ENCODE results near the gene GASK1B.

The GASK1B gene

GRCh38 chr4:158182736-158183135, 9.9 kb upstream of the GASK1B start:
- no peak for DNase-seq

GRCh38 chr4:158181906-158182305, 9.1 kb upstream of the GASK1B start:
- no peak for DNase-seq

- DNase-seq: no peak
These were observed 6.6 kb upstream of the GASK1B start for GRCh38 chr4:158179465-158179864.

DNA sequence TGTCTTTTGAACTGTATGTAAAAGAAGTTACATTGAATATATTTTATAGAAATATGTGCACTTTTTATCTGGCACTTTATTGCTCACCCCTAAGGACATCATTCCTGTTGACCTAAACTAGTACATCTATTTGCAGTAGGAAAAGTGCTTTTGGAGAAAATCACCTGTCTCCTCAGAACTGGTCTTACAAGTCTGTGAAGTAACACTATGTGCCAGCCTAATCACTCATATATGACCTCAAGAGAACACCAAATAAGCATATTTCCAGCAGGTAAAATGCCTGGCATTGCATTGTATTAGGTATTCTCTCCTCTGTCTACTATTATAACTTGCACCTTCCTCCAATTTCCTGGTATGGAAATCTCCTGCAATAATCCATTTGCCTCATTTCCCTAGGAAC, 4.0 kb upstream of the GASK1B start:
- no peak for DNase-seq

DNA sequence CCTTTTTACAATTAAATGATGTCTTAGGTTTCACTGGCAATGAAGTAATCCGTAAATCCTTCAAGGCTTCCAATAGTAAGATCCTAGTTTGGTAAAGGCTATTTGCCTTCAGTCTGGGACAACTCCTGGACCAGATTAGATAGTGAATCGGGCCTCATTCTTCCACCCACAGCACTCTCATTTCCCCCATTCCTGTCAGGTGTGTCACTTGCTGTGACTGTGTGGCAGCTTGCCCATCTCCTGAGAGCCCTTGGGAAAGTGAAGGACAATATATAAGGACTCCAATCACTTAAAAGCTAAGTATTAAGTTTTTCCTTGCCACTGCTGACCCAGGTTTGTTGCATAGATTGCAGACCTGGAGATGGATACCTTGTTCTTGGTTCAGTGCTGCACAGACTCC, 3.3 kb upstream of the GASK1B start:
- DNase-seq: no peak

DNA sequence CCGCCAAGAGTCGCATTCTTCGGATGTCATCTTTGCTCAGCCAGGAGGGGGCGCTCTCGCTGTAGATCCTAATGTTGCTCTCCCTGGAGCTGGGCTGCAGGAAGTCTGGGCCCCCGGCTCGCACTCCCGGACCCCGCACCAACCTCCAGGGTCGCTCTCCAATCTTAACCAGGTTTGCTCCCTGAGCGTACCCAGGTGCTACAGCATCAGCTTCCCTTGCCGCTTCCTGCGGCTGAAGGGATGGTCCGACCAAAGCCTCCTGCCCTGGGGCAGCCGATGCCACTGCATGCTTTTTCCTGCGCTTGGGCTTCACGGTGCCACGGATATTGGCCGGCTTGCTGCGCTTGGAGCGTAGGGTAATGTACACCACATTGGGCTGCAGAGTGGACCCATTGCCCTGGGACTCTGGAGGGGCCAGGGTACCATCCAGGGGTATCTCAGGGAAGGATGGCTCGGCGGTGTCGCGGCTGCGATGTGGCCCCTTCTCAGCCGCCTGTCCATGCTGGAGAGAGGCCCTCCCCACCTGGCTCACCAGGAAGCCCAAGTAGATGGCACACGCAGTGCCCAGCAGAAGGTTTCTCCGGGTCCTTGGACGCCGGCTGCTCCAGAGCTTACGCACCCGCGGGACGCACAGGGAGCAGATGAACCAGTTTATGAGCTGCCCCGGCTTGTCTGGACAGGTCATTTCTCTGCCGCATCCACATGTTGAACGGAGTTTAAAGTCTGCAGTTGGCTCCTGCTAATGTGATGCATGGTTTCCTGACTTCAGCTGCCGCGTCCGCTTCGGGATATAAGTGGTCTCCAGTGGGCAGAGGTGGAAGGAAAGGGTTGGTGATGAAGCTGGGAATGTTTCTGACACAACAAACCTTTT, 1.9 kb downstream of the GASK1B start:
- DNase-seq: no peak

DNA sequence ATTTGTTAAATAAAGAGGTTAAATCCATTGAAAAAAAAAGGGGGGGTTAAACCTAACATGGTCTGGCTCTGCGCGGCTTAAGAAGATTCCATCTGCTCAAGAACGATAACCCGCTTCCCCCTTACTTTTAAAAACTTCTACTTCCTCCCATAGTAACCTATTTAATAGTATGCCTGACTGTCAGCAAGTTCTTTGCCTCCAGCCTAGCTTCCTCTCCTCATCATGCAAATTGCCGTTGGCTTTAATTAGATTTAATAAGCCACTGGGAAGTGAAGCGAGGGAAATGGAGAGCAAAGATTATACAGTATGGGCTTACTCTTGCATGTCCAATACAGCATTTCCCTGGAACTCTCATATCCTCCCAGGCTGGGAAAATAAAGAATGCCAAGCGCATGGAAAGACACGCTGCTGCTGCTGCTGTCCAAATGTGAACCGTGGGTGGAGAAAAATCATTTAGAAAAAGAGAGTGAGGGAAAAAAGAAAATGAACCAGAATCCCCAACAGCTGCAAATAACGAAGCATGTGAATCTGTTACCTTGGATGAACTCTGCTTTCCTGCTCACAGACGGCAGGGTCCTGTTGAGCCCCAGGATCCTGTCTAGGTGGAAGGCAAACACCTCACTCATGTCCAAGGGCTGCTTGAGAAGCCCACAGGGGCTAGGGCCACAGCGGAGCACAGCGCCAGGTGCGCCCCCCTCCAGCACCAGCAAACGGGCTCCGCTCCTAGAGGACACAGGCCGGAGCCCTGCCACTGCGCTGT, 2.7 kb downstream of the GASK1B start:
- DNase-seq: no peak

DNA sequence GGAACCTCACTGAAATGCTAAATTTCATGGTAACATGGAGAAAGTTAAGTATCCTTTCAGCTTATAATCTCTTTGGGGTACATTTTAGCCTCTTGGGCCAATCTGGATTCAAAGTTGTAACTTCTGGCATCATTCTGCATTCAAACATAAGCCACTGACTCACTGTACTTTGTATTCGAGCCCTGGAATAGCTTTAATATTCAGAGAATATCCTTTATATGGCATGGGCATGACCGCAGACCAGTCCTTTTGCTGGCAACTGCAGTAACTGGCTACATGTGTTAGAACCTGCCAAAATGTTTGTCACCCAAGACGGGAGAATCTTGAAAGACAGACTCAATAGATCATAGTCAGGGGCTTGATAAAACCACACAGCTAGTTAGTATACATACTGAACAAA, 3.3 kb downstream of the GASK1B start:
- no peak for DNase-seq

GRCh38 chr4:158168606-158169005, 4.2 kb downstream of the GASK1B start:
- DNase-seq: no peak

DNA sequence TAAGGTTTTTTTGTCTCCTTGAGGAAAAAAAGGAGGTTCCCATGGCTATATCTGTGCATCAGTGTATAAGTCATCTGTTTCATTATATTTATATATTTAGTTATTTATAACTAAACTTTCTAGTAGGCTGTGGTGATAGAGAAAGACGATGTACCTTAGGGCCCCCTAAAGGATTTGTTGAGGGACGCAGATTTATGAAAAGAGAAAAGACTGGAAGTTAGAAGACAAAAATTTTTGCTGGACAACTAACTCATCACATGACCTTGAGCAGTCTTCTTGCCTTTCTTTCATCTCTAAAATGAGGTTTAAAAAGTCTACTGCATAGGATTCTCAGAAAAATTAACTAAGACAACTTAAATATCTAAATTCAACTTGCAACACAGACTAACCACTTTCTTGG, 6.1 kb downstream of the GASK1B start:
- no peak for DNase-seq

DNA sequence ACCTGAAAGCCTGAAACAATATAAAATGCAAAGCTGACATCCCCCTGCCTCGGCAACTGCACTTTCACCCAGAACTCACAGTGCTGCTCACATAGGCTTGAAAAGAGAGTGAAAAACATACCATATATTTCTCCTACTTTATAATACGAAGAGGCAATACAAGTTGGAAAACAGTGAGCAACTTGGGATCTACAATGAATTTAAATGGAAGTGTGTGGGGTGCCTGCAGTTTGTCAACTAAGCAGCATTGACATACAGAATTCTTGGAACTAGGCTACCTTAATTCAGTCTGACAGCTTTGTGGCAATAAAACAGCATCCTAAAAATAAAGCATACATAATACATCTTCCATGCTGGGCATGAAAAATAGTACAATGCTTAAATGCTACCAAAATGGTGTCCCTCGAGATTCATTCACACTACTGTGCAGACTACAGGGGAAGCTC, 8.0 kb downstream of the GASK1B start:
- no peak for DNase-seq

DNA sequence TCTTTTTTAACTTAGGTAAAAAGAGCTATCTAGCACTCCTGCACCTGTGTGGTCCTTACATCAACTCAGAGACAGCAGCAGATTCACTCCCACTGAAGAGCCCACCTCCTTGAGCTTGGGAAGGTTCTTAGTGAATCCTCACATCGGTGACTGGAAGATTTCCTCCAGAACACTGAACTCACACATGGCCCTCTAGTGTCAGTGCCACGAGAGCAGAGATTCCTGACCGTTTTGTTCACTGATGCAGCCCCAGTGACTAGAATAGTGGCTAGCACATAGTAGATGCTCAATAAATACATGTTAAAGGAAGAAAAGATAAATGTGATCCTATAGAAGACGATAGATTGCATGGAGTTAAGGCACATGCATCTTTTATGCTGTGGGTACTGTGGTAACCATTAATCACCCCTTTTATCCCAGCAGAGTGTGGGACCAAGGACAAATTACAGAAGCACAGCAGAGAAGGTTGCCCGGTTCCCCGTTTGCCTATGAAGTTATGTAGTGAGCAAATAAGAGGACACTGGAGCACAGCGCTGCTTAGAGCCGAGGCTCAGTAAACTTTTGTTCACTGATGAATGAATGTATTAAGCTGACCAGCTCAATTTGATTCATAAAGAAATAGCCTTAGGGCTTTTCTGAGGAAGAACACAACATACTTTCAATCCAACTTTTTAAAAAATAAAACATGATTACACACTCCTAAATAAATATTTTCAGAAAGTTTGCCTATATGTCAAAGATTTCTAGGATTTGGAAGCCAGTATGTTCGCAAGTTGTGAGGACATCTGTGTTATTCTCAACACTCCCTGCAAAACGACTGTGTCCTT, 8.7 kb downstream of the GASK1B start:
- DNase-seq: no peak

DNA sequence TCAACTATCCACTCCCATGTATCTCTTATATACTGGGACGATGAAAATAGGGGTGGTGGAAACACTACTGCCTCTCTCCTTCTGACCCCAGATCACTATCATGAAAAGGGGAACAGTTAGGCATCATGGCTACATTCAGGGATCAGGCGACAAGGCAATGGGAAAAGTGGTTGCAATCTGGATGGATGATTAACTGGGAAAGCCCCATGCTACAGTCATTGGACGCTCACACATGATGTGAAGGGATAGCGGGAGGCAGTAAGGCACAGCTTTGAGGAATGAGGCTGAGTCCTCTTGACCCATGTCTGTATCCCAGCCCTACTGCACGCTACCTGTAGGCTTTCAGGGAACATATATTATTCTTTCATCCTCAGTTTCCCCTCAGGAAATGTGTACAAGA, 10.2 kb downstream of the GASK1B start:
- no peak for DNase-seq

DNA sequence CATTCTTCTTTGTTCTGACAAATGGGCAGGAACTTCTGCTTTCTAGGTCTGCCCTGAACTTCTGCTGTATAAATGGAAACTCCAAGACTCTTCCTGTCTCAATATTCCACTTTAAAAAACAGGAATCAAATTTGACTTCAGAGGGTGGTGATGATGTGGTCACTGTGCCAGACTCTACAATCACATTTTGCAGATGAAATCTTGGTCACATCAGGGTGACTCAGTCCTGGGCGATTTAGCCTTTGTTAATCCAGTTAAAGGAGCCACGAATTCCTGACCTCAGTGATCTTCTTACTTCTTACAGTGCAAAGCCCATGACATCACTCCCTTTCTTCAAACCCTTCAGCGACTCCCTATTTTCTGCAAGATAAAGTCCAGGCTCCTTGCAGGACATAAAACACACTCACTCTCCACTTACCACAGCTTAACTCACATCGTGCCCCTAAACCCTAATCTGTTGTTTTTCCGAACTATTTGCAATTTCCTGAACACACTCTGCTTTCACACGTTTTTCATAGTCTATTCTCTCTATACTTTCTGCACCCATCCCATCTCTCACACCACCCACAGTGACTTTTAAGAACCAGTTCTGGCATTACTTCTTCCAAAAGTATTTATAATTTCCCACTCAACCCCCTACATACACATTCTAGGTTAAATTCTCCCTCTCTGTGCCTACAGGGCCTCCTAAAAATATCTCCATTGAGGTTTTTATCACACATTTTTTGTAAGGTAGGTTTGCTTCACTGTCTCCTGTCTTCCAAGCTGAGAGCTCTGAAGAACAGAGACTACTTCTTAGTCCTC, 11.1 kb downstream of the GASK1B start:
- no peak for DNase-seq

- DNase-seq: no peak
These were observed 13.1 kb downstream of the GASK1B start for GRCh38 chr4:158159718-158160094.

DNA sequence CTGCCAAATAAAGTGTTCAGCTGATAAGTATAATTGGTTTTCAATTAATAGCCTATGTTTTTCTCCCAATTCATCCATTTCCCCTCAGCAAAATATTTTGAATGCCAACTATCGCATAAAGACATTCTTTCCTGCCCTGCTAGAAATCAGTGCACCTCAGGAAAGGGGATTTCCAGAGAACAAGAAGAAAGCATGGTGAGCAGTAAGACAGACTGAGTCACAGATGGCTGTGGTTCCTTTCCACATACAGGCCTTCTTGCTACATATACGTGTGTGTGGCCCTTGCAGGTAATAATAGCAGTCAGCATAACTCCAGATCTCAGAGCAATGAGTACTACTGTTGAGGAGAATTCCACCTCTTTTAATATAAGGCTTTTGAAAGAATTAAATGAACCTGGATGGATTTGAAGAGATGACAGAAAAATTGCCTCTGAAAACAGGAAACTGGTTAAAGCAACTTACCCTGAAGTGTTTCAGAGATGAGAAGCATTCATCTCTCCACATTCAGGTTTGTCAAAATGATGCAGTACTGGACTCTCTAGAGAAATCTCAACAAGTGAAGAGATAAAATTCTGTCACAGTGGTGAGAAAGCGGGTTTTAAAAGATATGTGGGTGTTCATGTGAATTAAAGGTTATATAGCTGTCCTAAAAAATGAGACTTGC, 13.6 kb downstream of the GASK1B start:
- no peak for DNase-seq

GRCh38 chr4:158157412-158157811, 15.4 kb downstream of the GASK1B start:
- DNase-seq: no peak

DNA sequence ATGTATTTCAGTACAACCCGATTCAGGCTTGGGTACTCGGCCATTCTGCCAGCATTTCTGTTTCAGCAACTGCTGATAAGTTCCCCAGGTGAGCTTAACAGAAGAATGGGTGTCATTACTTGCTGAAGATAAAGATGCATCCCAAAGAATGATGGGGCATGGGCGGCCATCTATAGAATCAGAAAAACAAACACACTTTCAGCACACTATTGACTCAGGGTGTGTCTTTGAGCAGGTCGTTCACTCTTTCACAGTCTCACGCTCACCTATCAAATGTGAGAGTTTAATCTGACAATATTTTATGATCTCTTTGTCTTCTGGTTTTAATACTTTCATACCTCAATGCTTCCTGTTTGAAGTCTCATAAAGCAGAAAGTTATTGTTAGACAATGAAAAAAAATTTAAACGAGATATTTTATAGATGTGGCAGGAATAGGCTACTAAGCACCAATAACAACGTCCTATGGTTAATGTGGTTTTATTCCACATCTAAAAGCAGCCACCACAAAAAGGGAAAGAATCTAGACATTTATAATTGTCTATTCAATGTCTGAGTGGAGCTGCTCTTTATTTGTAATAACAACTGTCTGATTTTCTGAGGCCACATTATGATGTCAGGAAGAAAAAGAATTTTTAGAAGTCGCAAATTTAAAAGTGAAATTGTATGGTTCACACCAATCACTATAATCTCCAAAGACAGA, 17.0 kb downstream of the GASK1B start:
- DNase-seq: no peak

- DNase-seq: no peak
These were observed 25.7 kb downstream of the GASK1B start for GRCh38 chr4:158147151-158147550.

GRCh38 chr4:158146736-158147135, 26.1 kb downstream of the GASK1B start:
- no peak for DNase-seq

- DNase-seq: no peak
These were observed 33.7 kb downstream of the GASK1B start for GRCh38 chr4:158139086-158139485.
